Thoracic aorta (tissue), 2 donors: ENCODE measurements around the gene DHRS7. TPM values are rescaled to one million over a fixed set of nuclear protein-coding genes. Genes with fewer than 3 reads are reported as not detected.

Experiments
- ATAC-seq: fragments of 150-250 bp; one replicate; pipeline ENCODE4 v1.8.0; 2017; ENCODE audit warnings: low read depth; ENCODE audit not compliant: insufficient number of reproducible peaks, low FRiP score
- DNase-seq: peaks from one replicate; pipeline ENCODE4 v3.0.0-alpha.2; 2020; ENCODE audit warnings: low spot score
- H3K27ac ChIP-seq, 2 donors: fragments of 200-600 bp; sonication (generic); 1 replicate in 1 of 2; 2 replicates in 1 of 2; pipeline ENCODE4 v1.5.1; 2016; ENCODE audit warnings: mild to moderate bottlenecking in 2 of 2, moderate library complexity in 2 of 2
- H3K27me3 ChIP-seq: fragments of 200-600 bp; sonication (generic); replicated peaks from 2 replicates; pipeline ENCODE4 v1.6.0; 2016; ENCODE audit warnings: mild to moderate bottlenecking; ENCODE audit not compliant: insufficient read depth
- H3K36me3 ChIP-seq: fragments of 200-600 bp; sonication (generic); one replicate; pipeline ENCODE4 v1.5.1; 2016
- H3K4me1 ChIP-seq, 2 donors: fragments of 200-600 bp; sonication (generic); 1 replicate in 1 of 2; 2 replicates in 1 of 2; pipeline versions ENCODE4 v1.5.1 to v1.6.0; 2016; ENCODE audit warnings: low read depth in 2 of 2, mild to moderate bottlenecking in 1 of 2; ENCODE audit not compliant: control insufficient read depth in 1 of 2
- H3K4me3 ChIP-seq: fragments of 200-600 bp; sonication (generic); 2 replicates; pipeline ENCODE4 v1.5.1; 2016; ENCODE audit warnings: mild to moderate bottlenecking
- H3K9me3 ChIP-seq: fragments of 200-600 bp; sonication (generic); 2 replicates; pipeline ENCODE4 v1.5.1; 2016
- CTCF ChIP-seq: fragments of 200-600 bp; sonication (generic); IDR thresholded peaks from one replicate; pipeline ENCODE4 v1.5.1; 2019; ENCODE audit warnings: antibody characterized with exemption
- total RNA-seq, 2 donors: library from RNA; depleted of rRNA; stranded (reverse); fragments of >200 nt; gene quantifications; one replicate each; pipeline versions ENCODE4 v1.1.0 to v1.2.3, GENCODE V29; 2016

DHRS7 gene
- total RNA-seq, 2 donors from 2014 or later: 74.2 to 117 TPM

GRCh38 chr14:60204104-60204842 lies 39.1 kb upstream of the DHRS7 start:
- Histone ChIP-seq H3K36me3 (no peaks in the 10 kb centered on the region), H3K4me1 (no peaks in the 10 kb centered on the region), H3K27ac (no peak overlapping the region), H3K4me3 (no peak overlapping the region), H3K27me3 (no peaks in the 10 kb centered on the region), H3K9me3 (peaks cover 5% of the 10 kb centered on the region)
- no peak for ATAC-seq
- DNase-seq: no peak
- TF ChIP-seq CTCF: no peak

GRCh38 chr14:60199321-60199720 lies 34.1 kb upstream of the DHRS7 start:
- no peak for DNase-seq
- TF ChIP-seq CTCF: no peak
- H3K27ac ChIP-seq: no peak overlapping the region
- no peaks in the 10 kb centered on the region for H3K27me3 ChIP-seq
- H3K36me3 ChIP-seq: no peaks in the 10 kb centered on the region
- peaks cover 8% of the 10 kb centered on the region for H3K9me3 ChIP-seq
- H3K4me1 ChIP-seq: no peaks in the 10 kb centered on the region
- no peak overlapping the region for H3K4me3 ChIP-seq
- ATAC-seq: no peak

- ATAC-seq (no peak), DNase-seq (no peak)
- H3K27me3 ChIP-seq: no peaks in the 10 kb centered on the region
- no peak overlapping the region for H3K27ac ChIP-seq
- H3K36me3 ChIP-seq: no peaks in the 10 kb centered on the region
- no peak overlapping the region for H3K4me3 ChIP-seq
- no peaks in the 10 kb centered on the region for H3K4me1 ChIP-seq
- TF ChIP-seq CTCF: no peak
- peaks cover 8% of the 10 kb centered on the region for H3K9me3 ChIP-seq
Measured at GRCh38 chr14:60197629-60198303, 32.6 kb upstream of the DHRS7 start.

- no peak overlapping the region for H3K27ac ChIP-seq
- no peak overlapping the region for H3K4me3 ChIP-seq
- DNase-seq: no peak
- TF ChIP-seq CTCF: no peak
- H3K36me3 ChIP-seq: no peaks in the 10 kb centered on the region
- H3K4me1 ChIP-seq: no peaks in the 10 kb centered on the region
- no peak for ATAC-seq
- H3K27me3 ChIP-seq: no peaks in the 10 kb centered on the region
- peaks cover 8% of the 10 kb centered on the region for H3K9me3 ChIP-seq
Measured at GRCh38 chr14:60196291-60196690, 31.1 kb upstream of the DHRS7 start.

- no peaks in the 10 kb centered on the region for H3K4me1 ChIP-seq
- ATAC-seq: no peak
- H3K27me3 ChIP-seq: no peaks in the 10 kb centered on the region
- no peak for TF ChIP-seq CTCF
- no peak for DNase-seq
- peaks cover 8% of the 10 kb centered on the region for H3K9me3 ChIP-seq
- H3K4me3 ChIP-seq: no peak overlapping the region
- H3K36me3 ChIP-seq: no peaks in the 10 kb centered on the region
- no peak overlapping the region for H3K27ac ChIP-seq
Measured at GRCh38 chr14:60195179-60195810, 30.1 kb upstream of the DHRS7 start.
